IMR-90 (cell line): Measurements from ENCODE around the gene PCSK1N. TPM values are rescaled to one million over a fixed set of nuclear protein-coding genes. Genes with fewer than 3 reads are reported as not detected.

Source experiments
- ATAC-seq: fragments of 200-7000 bp; cut with Tn5 transposase; 2 replicates; pipeline ENCODE4 v1.9.1; 2020; ENCODE audit warnings: low read depth, mild to moderate bottlenecking, moderate library complexity
- BruUV-seq: library from RNA; stranded (reverse); fragments of 400-500 nt; replicated peaks from 2 replicates; lab custom pipeline; 2021; lab: Mats Ljungman, UMichigan
- CTCF ChIA-PET: fragments of 300-600 bp; formaldehyde crosslinking; extraction: SDS; loops from one replicate; lab custom pipeline; 2021; ENCODE audit warnings: antibody characterized with exemption; lab: Yijun Ruan, JAX
- POLR2A ChIA-PET: fragments of 300-600 bp; sonication (Branson Sonifier 250); formaldehyde crosslinking; loops from one replicate; lab custom pipeline; 2022; ENCODE audit warnings: antibody characterized with exemption; ENCODE audit not compliant: unreplicated experiment; lab: Charles Lee
- DNase-seq: peaks from one replicate; pipeline ENCODE4 v3.0.0; 2013
- H2AFZ ChIP-seq: replicated peaks from 2 replicates; pipeline ENCODE3; 2013; ENCODE audit warnings: low read length, mild to moderate bottlenecking; ENCODE audit not compliant: poor library complexity
- H2AK5ac ChIP-seq: 2 replicates; pipeline ENCODE4 v1.6.1; 2013; ENCODE audit warnings: low read depth, low read length, inconsistent platforms
- H2AK9ac ChIP-seq: replicated peaks from 2 replicates; pipeline ENCODE3; 2013; ENCODE audit warnings: mild to moderate bottlenecking, low read depth, low read length, moderate library complexity; ENCODE audit not compliant: poor library complexity
- H2BK120ac ChIP-seq: 2 replicates; pipeline ENCODE4 v1.6.1; 2013; ENCODE audit warnings: low read depth, low read length, inconsistent platforms
- H2BK15ac ChIP-seq: 3 replicates; pipeline ENCODE4 v1.6.1; 2013; ENCODE audit warnings: low read depth, low read length, inconsistent platforms
- H2BK20ac ChIP-seq: 2 replicates; pipeline ENCODE4 v1.6.1; 2013; ENCODE audit warnings: low read depth, mild to moderate bottlenecking, inconsistent platforms, low read length, moderate library complexity
- H2BK5ac ChIP-seq: 2 replicates; pipeline ENCODE4 v1.6.1; 2013; ENCODE audit warnings: mild to moderate bottlenecking, low read depth, low read length, inconsistent platforms; ENCODE audit not compliant: poor library complexity, severe bottlenecking
- H3K14ac ChIP-seq: replicated peaks from 2 replicates; pipeline ENCODE4 v1.6.1; 2013; ENCODE audit warnings: low read depth, low read length, inconsistent platforms
- H3K18ac ChIP-seq: 2 replicates; pipeline ENCODE4 v1.6.1; 2013; ENCODE audit warnings: low read depth, low read length, control low read depth
- H3K23ac ChIP-seq: 2 replicates; pipeline ENCODE4 v1.6.1; 2013; ENCODE audit warnings: low read depth, low read length, inconsistent platforms
- H3K27ac ChIP-seq: 2 replicates; pipeline ENCODE4 v1.5.1; 2013; ENCODE audit warnings: mild to moderate bottlenecking, control low read depth, low read length; ENCODE audit not compliant: insufficient read depth
- H3K27me3 ChIP-seq: 2 replicates; pipeline ENCODE4 v1.6.1; 2013; ENCODE audit warnings: low read length; ENCODE audit not compliant: control insufficient read depth, insufficient read depth
- H3K36me3 ChIP-seq: 2 replicates; pipeline ENCODE4 v1.6.1; 2013; ENCODE audit warnings: low read length, mixed read lengths; ENCODE audit not compliant: control insufficient read depth, insufficient read depth
- H3K4ac ChIP-seq: 2 replicates; pipeline ENCODE4 v1.6.1; 2013; ENCODE audit warnings: low read depth, low read length, inconsistent platforms
- H3K4me1 ChIP-seq: 2 replicates; pipeline ENCODE4 v1.6.1; 2013; ENCODE audit warnings: low read length, mixed read lengths; ENCODE audit not compliant: control insufficient read depth, insufficient read depth
- H3K4me2 ChIP-seq: 2 replicates; pipeline ENCODE4 v1.6.1; 2013; ENCODE audit warnings: low read depth, mild to moderate bottlenecking, control low read depth, low read length, moderate library complexity
- H3K4me3 ChIP-seq: 2 replicates; pipeline ENCODE4 v1.5.1; 2013; ENCODE audit warnings: low read depth, mild to moderate bottlenecking, control low read depth, low read length, moderate library complexity; ENCODE audit not compliant: insufficient read depth
- H3K56ac ChIP-seq: 2 replicates; pipeline ENCODE4 v1.6.1; 2013; ENCODE audit warnings: low read length, inconsistent platforms; ENCODE audit not compliant: insufficient read depth; ENCODE audit errors: extremely low read depth
- H3K79me1 ChIP-seq, 2 experiments: 2 replicates each; pipeline ENCODE4 v1.6.1; 2013; ENCODE audit warnings: low read length in 2 of 2, inconsistent platforms in 1 of 2, low read depth in 1 of 2
- H3K9ac ChIP-seq: 2 replicates; pipeline ENCODE4 v1.6.1; 2013; ENCODE audit warnings: low read depth, low read length, control low read depth
- H3K9me1 ChIP-seq: 2 replicates; pipeline ENCODE4 v1.6.1; 2013; ENCODE audit warnings: low read length, inconsistent platforms; ENCODE audit not compliant: insufficient read depth
- H3K9me3 ChIP-seq: 2 replicates; pipeline ENCODE4 v1.6.1; 2013; ENCODE audit warnings: low read length; ENCODE audit not compliant: control insufficient read depth, insufficient read depth
- H4K20me1 ChIP-seq: 2 replicates; pipeline ENCODE4 v1.6.1; 2013; ENCODE audit warnings: low read length, inconsistent platforms; ENCODE audit not compliant: insufficient read depth
- H4K5ac ChIP-seq: 2 replicates; pipeline ENCODE4 v1.6.1; 2013; ENCODE audit warnings: mild to moderate bottlenecking, low read depth, low read length, control low read depth
- H4K8ac ChIP-seq, 2 experiments: 2 replicates each; pipeline ENCODE4 v1.6.1; 2013; ENCODE audit warnings: low read depth in 2 of 2, low read length in 2 of 2, control low read depth in 1 of 2, inconsistent platforms in 1 of 2
- H4K91ac ChIP-seq: 2 replicates; pipeline ENCODE4 v1.6.1; 2013; ENCODE audit warnings: low read depth, low read length, inconsistent platforms; ENCODE audit not compliant: insufficient read depth
- MXI1 ChIP-seq: IDR thresholded peaks from 2 replicates; pipeline ENCODE4 v1.6.1; 2012; ENCODE audit warnings: low read depth, mild to moderate bottlenecking, low read length, moderate library complexity, borderline replicate concordance
- RCOR1 ChIP-seq: IDR thresholded peaks from 2 replicates; pipeline ENCODE4 v1.6.1; 2012; ENCODE audit warnings: mild to moderate bottlenecking, low read length, improper control_type of control experiment; ENCODE audit not compliant: insufficient replicate concordance
- WGBS, 2 experiments: methylation state at CpG; one replicate each; pipeline versions ENCODE4 v1.1.5 to v1.1.7; 2013; ENCODE audit warnings: missing lambda C conversion rate in 2 of 2; ENCODE audit not compliant: insufficient read length in 1 of 2; ENCODE audit errors: extremely low coverage in 2 of 2; 5-methylcytosine and 5-hydroxymethylcytosine counted together
- dilution Hi-C: fragments of 300-500 bp; cut with HindIII; formaldehyde crosslinking; loops from one replicate; pipeline ENCODE4 v1.14.3; 2018; ENCODE audit warnings: low sequenced_read_pairs; ENCODE audit not compliant: unreplicated experiment
- in situ Hi-C: fragments of 300-500 bp; cut with MboI; formaldehyde crosslinking; loops from 3 replicates; pipeline ENCODE4 v1.14.3; 2019; ENCODE audit warnings: low sequenced_read_pairs, inconsistent platforms, mixed read lengths
- intact Hi-C: fragments of 100-400 bp; cut with micrococcal nuclease; formaldehyde crosslinking; loops from 2 replicates; pipeline ENCODE4 v1.10.0; 2022
- polyA plus RNA-seq, 3 experiments: library from polyadenylated mRNA; depleted of rRNA; stranded (reverse); fragments of >200 nt; gene quantifications; 2 replicates each; pipeline ENCODE4 v1.2.3, GENCODE V29; 2012; ENCODE audit warnings: low replicate concordance in 1 of 3
- total RNA-seq: library from RNA; depleted of rRNA; stranded (reverse); fragments of >200 nt; gene quantifications from 2 replicates; pipeline ENCODE4 v1.2.3, GENCODE V29; 2012

Gene PCSK1N
- total and polyA plus RNA-seq, 2 of the 4 experiments (the other 2 are of a cell fraction) = 0.12 TPM; not detected in 1

DNA sequence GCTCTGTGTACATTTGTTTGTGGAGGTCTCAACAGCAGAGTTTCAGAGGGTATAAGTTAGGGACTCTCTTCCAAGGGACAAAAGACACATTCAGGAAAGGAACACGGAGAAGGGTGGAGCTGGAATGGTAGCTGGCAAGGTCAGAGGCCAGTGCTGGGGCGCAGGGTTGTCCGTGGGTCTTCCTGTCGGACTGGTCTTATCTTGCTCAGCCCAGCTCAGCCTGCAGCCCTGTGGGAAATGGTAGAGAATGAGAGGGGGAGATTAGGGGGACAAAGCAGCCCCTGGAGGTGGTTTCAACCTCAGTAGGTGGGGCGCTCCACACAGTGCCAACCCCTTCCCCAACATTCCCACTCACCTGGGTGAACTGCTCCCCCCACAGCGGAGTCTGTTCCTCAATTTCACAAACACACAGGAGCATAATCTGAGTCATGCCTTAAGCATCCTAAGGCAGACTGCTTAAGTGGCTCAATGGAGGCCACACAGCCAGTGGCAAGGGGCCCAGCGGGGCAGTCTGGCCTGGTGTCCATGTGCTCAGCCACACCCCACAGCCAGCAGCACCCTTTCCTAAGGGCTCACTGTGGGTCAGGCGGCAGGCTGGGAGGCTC is 40.4 kb downstream of the PCSK1N start:
- intact Hi-C loops = no loop called here
- no peak overlapping the region for H3K4me3 ChIP-seq
- POLR2A ChIA-PET = no interaction called here

More for the DNA sequence above, 40.4 kb downstream of the PCSK1N start:
- no peak overlapping the region for H3K56ac ChIP-seq
- no peak overlapping the region for H2BK20ac ChIP-seq
- no peaks in the 10 kb centered on the region for H3K79me1 ChIP-seq
- H3K9me3 ChIP-seq = no peaks in the 10 kb centered on the region
- H3K9ac ChIP-seq = no peak overlapping the region
- H3K23ac ChIP-seq = no peak overlapping the region
- H4K8ac ChIP-seq = peak overlapping the region; percentile 24 to 88; a peak in 2 of 4 replicates
- H3K4ac ChIP-seq = peak overlapping the region; percentile 36; the same call in 1 of the 2 replicates
- TF ChIP-seq RCOR1 (no peak), MXI1 (peak; percentile 29; the same call in 1 of the 2 replicates)
- peak overlapping the region; percentile 47; the same call in 1 of the 2 replicates for H4K91ac ChIP-seq
- no peak overlapping the region for H2BK5ac ChIP-seq
- DNase-seq (peak; percentile 47), ATAC-seq (peak; percentile 74)
- no peak overlapping the region for H4K5ac ChIP-seq
- peak overlapping the region; percentile 80 for H2AFZ ChIP-seq
- no peak overlapping the region for H3K18ac ChIP-seq
- H3K36me3 ChIP-seq = no peaks in the 10 kb centered on the region
- CTCF ChIA-PET = no interaction called here
- no peak overlapping the region for H3K27ac ChIP-seq
- H3K4me1 ChIP-seq = no peaks in the 10 kb centered on the region; the same call in none of the 2 replicates
- BruUV-seq = no TSS peak
- no peak overlapping the region for H2BK15ac ChIP-seq
- WGBS, 2 experiments = 60% methylated on average over 1 of the region's 8 CpGs; no CpG with 5 or more reads in 1 of the 2 experiments
- H3K9me1 ChIP-seq = peaks cover 7% of the 10 kb centered on the region; the same call in 1 of the 2 replicates
- H3K27me3 ChIP-seq = peaks cover 3% of the 10 kb centered on the region; the same call in 1 of the 2 replicates
- in situ Hi-C loops = no loop called here
- H3K14ac ChIP-seq = no peak overlapping the region
- no peak overlapping the region for H3K4me2 ChIP-seq
- H4K20me1 ChIP-seq = no peaks in the 10 kb centered on the region
- H2AK9ac ChIP-seq = peak overlapping the region; percentile 71
- H2BK120ac ChIP-seq = no peak overlapping the region
- H2AK5ac ChIP-seq = no peak overlapping the region; the same call in 1 of the 2 replicates
- dilution Hi-C loops = no loop called here
